Parathyroid adenoma (tissue), 2 donors: ENCODE measurements around the gene PXDC1.
"Not testable (repeated sequence)": the region's sequence is repeated elsewhere in the genome, so short reads cannot be mapped to it uniquely, and the experiment has no call there.

Source experiments
- H2AFZ ChIP-seq: fragments of 300-600 bp; sonication (generic); one replicate; pipeline ENCODE4 v1.7.0; 2017; ENCODE audit warnings: antibody characterized with exemption, mild to moderate bottlenecking
- H3K27ac ChIP-seq: fragments of 300-600 bp; sonication (generic); one replicate; pipeline ENCODE4 v1.7.0; 2017
- H3K27me3 ChIP-seq: fragments of 300-600 bp; sonication (generic); one replicate; pipeline ENCODE4 v1.7.0; 2017; ENCODE audit warnings: low read length; ENCODE audit not compliant: control insufficient read depth, insufficient read depth
- H3K36me3 ChIP-seq: fragments of 300-600 bp; sonication (generic); one replicate; pipeline ENCODE4 v1.7.0; 2017; ENCODE audit warnings: low read length; ENCODE audit not compliant: control insufficient read depth, insufficient read depth
- H3K4me1 ChIP-seq: fragments of 300-600 bp; sonication (generic); one replicate; pipeline ENCODE4 v1.7.0; 2017; ENCODE audit warnings: control low read depth
- H3K4me2 ChIP-seq: fragments of 300-600 bp; sonication (generic); one replicate; pipeline ENCODE4 v1.7.0; 2017; ENCODE audit warnings: low read length
- H3K4me3 ChIP-seq: fragments of 300-600 bp; sonication (generic); one replicate; pipeline ENCODE4 v1.7.0; 2017; ENCODE audit warnings: low read depth, low read length
- H3K79me2 ChIP-seq: fragments of 300-600 bp; sonication (generic); one replicate; pipeline ENCODE4 v1.7.0; 2017; ENCODE audit warnings: control low read depth
- H3K9ac ChIP-seq: fragments of 300-600 bp; sonication (generic); one replicate; pipeline ENCODE4 v1.7.0; 2017; ENCODE audit warnings: mild to moderate bottlenecking
- H3K9me3 ChIP-seq: fragments of 300-600 bp; sonication (generic); one replicate; pipeline ENCODE4 v1.7.0; 2017; ENCODE audit warnings: low read length; ENCODE audit not compliant: control insufficient read depth
- CTCF ChIP-seq: fragments of 300-600 bp; sonication (generic); IDR thresholded peaks from one replicate; pipeline ENCODE4 v1.7.0; 2017; ENCODE audit warnings: antibody characterized with exemption, mild to moderate bottlenecking
- donor health status: primary hyperparathyroidism.

PXDC1 gene

GRCh38 chr6:3775386-3775785 is 23.9 kb upstream of the PXDC1 start:
- H2AFZ ChIP-seq, result no peak overlapping the region
- no peak for TF ChIP-seq CTCF
- H3K9me3 ChIP-seq, result no peaks in the 10 kb centered on the region
- no peaks in the 10 kb centered on the region for H3K36me3 ChIP-seq
- no peak overlapping the region for H3K9ac ChIP-seq
- H3K27me3 ChIP-seq, result no peaks in the 10 kb centered on the region
- no peaks in the 10 kb centered on the region for H3K79me2 ChIP-seq
- no peak overlapping the region for H3K4me3 ChIP-seq
- no peak overlapping the region for H3K4me2 ChIP-seq
- no peak overlapping the region for H3K27ac ChIP-seq
- H3K4me1 ChIP-seq, result peaks cover 6% of the 10 kb centered on the region

- no peak overlapping the region for H3K9ac ChIP-seq
- H3K27ac ChIP-seq, result no peak overlapping the region
- H3K79me2 ChIP-seq, result no peaks in the 10 kb centered on the region
- no peaks in the 10 kb centered on the region for H3K27me3 ChIP-seq
- H3K4me1 ChIP-seq, result peaks cover 6% of the 10 kb centered on the region
- no peak overlapping the region for H2AFZ ChIP-seq
- no peak overlapping the region for H3K4me3 ChIP-seq
- no peak for TF ChIP-seq CTCF
- H3K9me3 ChIP-seq, result no peaks in the 10 kb centered on the region
- peak overlapping the region; percentile 6 for H3K4me2 ChIP-seq
- no peaks in the 10 kb centered on the region for H3K36me3 ChIP-seq
Observed at GRCh38 chr6:3773678-3774298, 22.3 kb upstream of the PXDC1 start.

DNA sequence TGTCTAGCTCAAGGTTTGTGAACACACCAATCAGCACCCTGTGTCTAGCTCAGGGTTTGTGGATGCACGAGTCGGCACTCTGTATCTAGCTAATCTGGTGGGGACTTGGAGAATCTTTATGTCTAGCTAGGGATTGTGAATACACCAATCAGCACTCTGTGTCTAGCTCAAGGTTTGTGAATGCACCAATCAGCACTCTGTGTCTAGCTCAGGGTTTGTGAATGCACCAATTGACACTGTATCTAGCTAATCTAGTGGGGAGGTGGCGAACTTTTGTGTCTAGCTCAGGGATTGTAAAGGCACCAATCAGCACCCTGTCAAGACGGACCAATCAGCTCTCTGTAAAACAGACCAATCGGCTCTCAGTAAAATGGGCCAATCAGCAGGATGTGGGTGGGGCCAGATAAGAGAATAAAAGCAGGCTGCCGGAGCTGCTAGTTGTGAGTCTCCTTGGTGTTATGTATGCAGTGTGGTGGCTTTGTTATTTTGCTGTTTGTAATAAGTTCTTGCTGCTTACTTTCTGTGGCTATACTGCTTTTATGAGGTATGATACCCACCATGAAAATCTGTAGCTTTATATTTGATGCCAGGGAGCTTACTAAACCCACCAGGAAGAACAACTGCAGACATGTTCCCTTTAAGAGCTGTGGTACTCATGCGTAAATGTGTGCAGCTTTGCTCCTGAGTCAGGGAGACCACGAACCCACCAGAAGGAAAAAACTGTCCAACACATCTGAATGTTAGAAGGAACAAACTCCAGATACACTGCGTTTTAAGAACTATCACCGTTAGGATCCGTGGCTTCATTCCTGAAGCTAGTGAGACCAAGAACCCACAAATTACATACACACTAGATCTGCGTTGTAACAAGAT is 20.9 kb upstream of the PXDC1 start:
- not testable (repeated sequence) for H2AFZ ChIP-seq, H3K4me2 ChIP-seq, H3K79me2 ChIP-seq, H3K4me3 ChIP-seq, H3K4me1 ChIP-seq, H3K36me3 ChIP-seq, H3K9ac ChIP-seq, H3K27me3 ChIP-seq, H3K27ac ChIP-seq, H3K9me3 ChIP-seq

DNA sequence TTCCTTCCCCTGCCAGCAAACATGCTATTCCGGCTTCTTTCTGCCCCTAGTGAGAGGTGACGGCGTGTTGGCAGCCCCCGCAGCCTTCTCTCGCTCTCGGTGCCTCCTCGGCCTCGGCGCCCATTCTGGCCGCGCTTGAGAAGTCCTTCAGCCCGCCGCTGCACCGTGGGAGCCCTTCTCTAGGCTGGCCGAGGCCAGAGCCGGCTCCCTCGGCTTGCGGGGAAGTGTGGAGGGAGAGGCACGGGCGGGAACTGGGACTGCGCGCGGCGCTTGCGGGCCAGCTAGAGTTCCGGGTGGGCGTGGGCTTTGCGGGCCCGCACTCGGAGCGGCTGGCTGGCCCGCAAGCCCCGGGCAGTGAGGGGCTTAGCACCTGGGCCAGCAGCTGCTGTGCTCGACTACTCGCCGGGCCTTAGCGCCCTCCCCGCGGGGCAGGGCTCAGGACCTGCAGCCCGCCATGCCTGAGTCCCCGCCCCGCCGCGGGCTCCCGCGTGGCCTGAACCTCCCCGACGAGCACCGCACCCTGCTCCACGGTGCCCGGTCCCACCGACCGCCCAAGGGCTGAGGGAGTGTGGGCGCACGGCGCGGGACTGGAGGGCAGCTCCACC is 20.0 kb upstream of the PXDC1 start:
- TF ChIP-seq CTCF, result no peak
- Histone ChIP-seq H3K79me2 (no peaks in the 10 kb centered on the region), H3K9me3 (no peaks in the 10 kb centered on the region), H3K4me1 (peaks cover 6% of the 10 kb centered on the region), H3K27me3 (no peaks in the 10 kb centered on the region), H3K9ac (no peak overlapping the region), H2AFZ (peak overlapping the region; percentile 61), H3K27ac (no peak overlapping the region), H3K36me3 (no peaks in the 10 kb centered on the region), H3K4me2 (no peak overlapping the region), H3K4me3 (no peak overlapping the region)

DNA sequence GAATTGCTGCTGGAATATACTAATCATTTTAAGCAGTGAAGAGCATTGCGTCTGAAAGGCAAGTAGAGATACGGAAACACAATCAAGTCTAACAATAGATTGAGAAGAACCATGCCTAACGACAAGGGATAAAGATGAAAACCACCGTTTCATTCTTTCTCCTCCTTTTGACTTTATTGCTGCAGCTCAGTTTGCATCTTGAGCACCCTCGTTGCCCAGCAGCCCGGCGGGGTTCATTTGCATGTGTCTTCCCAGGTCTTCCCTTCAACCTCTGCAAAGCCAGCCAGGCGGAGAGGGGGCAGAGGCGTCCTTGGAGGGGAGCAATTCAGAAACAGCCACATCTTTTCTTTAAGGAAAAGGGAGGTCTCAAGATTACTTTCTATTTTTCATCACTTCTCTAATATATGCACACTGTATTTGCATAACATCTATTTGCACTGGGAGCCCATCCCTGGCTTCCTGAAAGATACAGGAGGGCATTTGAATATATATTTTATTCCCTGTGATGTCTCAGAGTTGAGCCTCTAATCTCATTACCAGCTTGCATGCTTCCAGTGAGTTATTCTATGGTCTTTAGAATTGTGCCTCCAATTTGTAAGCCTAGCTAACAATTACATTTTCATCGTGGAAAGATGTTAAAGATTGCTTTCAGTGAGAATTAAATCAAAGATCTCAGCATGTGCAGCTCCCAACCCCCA is 18.7 kb upstream of the PXDC1 start:
- Histone ChIP-seq H3K9ac (no peak overlapping the region), H3K4me1 (peaks cover 6% of the 10 kb centered on the region), H3K27me3 (no peaks in the 10 kb centered on the region), H3K79me2 (no peaks in the 10 kb centered on the region), H3K36me3 (no peaks in the 10 kb centered on the region), H3K4me3 (no peak overlapping the region), H3K27ac (no peak overlapping the region), H2AFZ (no peak overlapping the region), H3K9me3 (no peaks in the 10 kb centered on the region), H3K4me2 (no peak overlapping the region)
- no peak for TF ChIP-seq CTCF
